PC-3 (cell line): ENCODE measurements around the gene DNAH17. TPM values are rescaled to one million over a fixed set of nuclear protein-coding genes. Genes with fewer than 3 reads are reported as not detected.

Source experiments
- ATAC-seq: fragments of 200-7000 bp; cut with Tn5 transposase; 2 replicates; pipeline ENCODE4 v1.9.1; 2020; ENCODE audit warnings: mild to moderate bottlenecking, moderate library complexity
- Bru-seq: library from RNA; stranded (reverse); fragments of 400-500 nt; gene quantifications from one replicate; lab custom pipeline; 2021; lab: Mats Ljungman, UMichigan
- BruChase-seq, 2 experiments: library from RNA; stranded (reverse); fragments of 400-500 nt; gene quantifications; one replicate each; lab custom pipeline; 2021; lab: Mats Ljungman, UMichigan
- BruUV-seq: library from RNA; stranded (reverse); fragments of 400-500 nt; replicated peaks from 2 replicates; lab custom pipeline; 2021; lab: Mats Ljungman, UMichigan
- CTCF ChIA-PET: fragments of 300-600 bp; sonication (Branson Sonifier 250); formaldehyde crosslinking; loops from one replicate; lab custom pipeline; 2022; ENCODE audit warnings: antibody characterized with exemption; lab: Charles Lee
- POLR2A ChIA-PET: fragments of 300-600 bp; sonication (Branson Sonifier 250); formaldehyde crosslinking; loops from one replicate; lab custom pipeline; 2022; ENCODE audit warnings: antibody characterized with exemption; ENCODE audit not compliant: unreplicated experiment; lab: Charles Lee
- DNase-seq: peaks from one replicate; pipeline ENCODE4 v3.0.0-alpha.2; 2015
- H2AFZ ChIP-seq: fragments of 300-600 bp; sonication (generic); 2 replicates; pipeline ENCODE4 v1.6.0; 2016; ENCODE audit warnings: antibody characterized with exemption, low read length
- H3F3A ChIP-seq: fragments of 300-600 bp; sonication (generic); one replicate; pipeline ENCODE4 v1.6.0; 2017; ENCODE audit warnings: antibody characterized with exemption, low read length, control low read depth, mild to moderate bottlenecking; ENCODE audit not compliant: unreplicated experiment
- H3K27ac ChIP-seq: fragments of 300-600 bp; sonication (generic); 2 replicates; pipeline ENCODE4 v1.5.1; 2016; ENCODE audit warnings: mild to moderate bottlenecking, low read length
- H3K27me3 ChIP-seq: fragments of 300-600 bp; sonication (generic); 2 replicates; pipeline ENCODE4 v1.6.1; 2016; ENCODE audit warnings: low read length, mixed read lengths
- H3K36me3 ChIP-seq: fragments of 300-600 bp; sonication (generic); 2 replicates; pipeline ENCODE4 v1.6.1; 2016; ENCODE audit warnings: low read depth, mixed run types, low read length, mixed read lengths
- H3K4me1 ChIP-seq: fragments of 300-600 bp; sonication (generic); 2 replicates; pipeline ENCODE4 v1.5.1; 2016; ENCODE audit warnings: low read length; ENCODE audit not compliant: insufficient read depth
- H3K4me2 ChIP-seq: fragments of 300-600 bp; sonication (generic); 2 replicates; pipeline ENCODE4 v1.6.0; 2016; ENCODE audit warnings: low read length
- H3K4me3 ChIP-seq: fragments of 300-600 bp; sonication (generic); 2 replicates; pipeline ENCODE4 v1.5.1; 2016; ENCODE audit warnings: mild to moderate bottlenecking, low read length, mixed read lengths
- H3K79me2 ChIP-seq: fragments of 300-600 bp; sonication (generic); 2 replicates; pipeline ENCODE4 v1.6.1; 2017; ENCODE audit warnings: low read length, mixed read lengths
- H3K9ac ChIP-seq: fragments of 300-600 bp; sonication (generic); 2 replicates; pipeline ENCODE4 v1.6.0; 2016; ENCODE audit warnings: mild to moderate bottlenecking, low read length
- H3K9me2 ChIP-seq: fragments of 300-600 bp; sonication (generic); replicated peaks from 2 replicates; pipeline ENCODE4 v1.6.1; 2016; ENCODE audit warnings: mixed run types, low read length, mixed read lengths
- H3K9me3 ChIP-seq: fragments of 300-600 bp; sonication (generic); 2 replicates; pipeline ENCODE4 v1.6.1; 2016; ENCODE audit warnings: low read length, mixed read lengths
- H4K20me1 ChIP-seq: fragments of 300-600 bp; sonication (generic); 2 replicates; pipeline ENCODE4 v1.6.1; 2016; ENCODE audit warnings: low read length, mixed read lengths
- CTCF ChIP-seq: fragments of 300-600 bp; sonication (generic); conservative IDR thresholded peaks from 2 replicates; pipeline ENCODE4 v1.5.1; 2017; ENCODE audit warnings: antibody characterized with exemption, low read depth, mild to moderate bottlenecking, low read length
- EZH2 ChIP-seq: fragments of 300-600 bp; sonication (generic); IDR thresholded peaks from one replicate; pipeline ENCODE4 v1.6.1; 2017; ENCODE audit warnings: antibody characterized with exemption, mild to moderate bottlenecking, low read length; ENCODE audit not compliant: unreplicated experiment
- EZH2phosphoT487 ChIP-seq: fragments of 300-600 bp; sonication (generic); IDR thresholded peaks from 2 replicates; pipeline ENCODE4 v1.6.1; 2018; ENCODE audit warnings: mild to moderate bottlenecking, antibody characterized with exemption, low read length, borderline replicate concordance
- intact Hi-C: fragments of 100-400 bp; cut with micrococcal nuclease; formaldehyde crosslinking; loops from 2 replicates; pipeline ENCODE4 v1.9.0; 2023
- long read RNA-seq: library from polyadenylated mRNA; unstranded; transcript quantifications from one replicate; pipeline ENCODE4 v2.0.0, GENCODE V29; 2021; ENCODE audit not compliant: unreplicated experiment
- total RNA-seq: library from RNA; depleted of rRNA; stranded (reverse); fragments of >200 nt; gene quantifications from 2 replicates; pipeline ENCODE4 v1.2.3, GENCODE V29; 2014; rRNA removed

The DNAH17 gene
- total RNA-seq (0.04 and 0.23 TPM in 2 replicates), Bru-seq, nascent RNA (percentile 9 among the genes with signal in this experiment), BruChase-seq, experiment 1, labeled RNA remaining after a 6-hour chase (percentile 12 among the genes with signal in this experiment), BruChase-seq, experiment 2, labeled RNA remaining after a 2-hour chase (percentile 9 among the genes with signal in this experiment)
- long read RNA-seq, partial matches to known transcripts = 0 of 7 reads
- long read RNA-seq, other reads (novel, unspliced or antisense) = 7 of 7 reads

GRCh38 chr17:78577296-78577695 is at the start of gene DNAH17:
Gene DNAH17 (minus strand): TSS chr17:78577396. CDS start chr17:78575057, 2,339 bp downstream.
- Histone ChIP-seq H3K4me3 (no peak within 1 kb of the TSS), H3K4me1 (no peaks in the 10 kb centered on the region), H3K4me2 (no peak within 1 kb of the TSS), H3K9me3 (no peaks in the 10 kb centered on the region), H3K36me3 (no peaks in the 10 kb centered on the region), H4K20me1 (no peaks in the 10 kb centered on the region), H2AFZ (no peak within 1 kb of the TSS), H3F3A (no peaks in the 10 kb centered on the region), H3K9ac (no peak within 1 kb of the TSS), H3K27ac (no peak within 1 kb of the TSS), H3K79me2 (no peaks in the 10 kb centered on the region), H3K9me2 (no peaks in the 10 kb centered on the region), H3K27me3 (no peaks in the 10 kb centered on the region)
- intact Hi-C loops = no loop called here
- BruUV-seq = no TSS peak
- no peak for TF ChIP-seq EZH2
- no peak for TF ChIP-seq CTCF
- no peak for TF ChIP-seq EZH2phosphoT487
- ChIA-PET POLR2A (no interaction called here), CTCF (no interaction called here)
- no peak for DNase-seq
- no peak for ATAC-seq

- Histone ChIP-seq H3K4me2 (no peak overlapping the region), H3K9me3 (no peaks in the 10 kb centered on the region), H3K36me3 (no peaks in the 10 kb centered on the region), H3K27me3 (peaks cover 24% of the 10 kb centered on the region), H3K27ac (no peak overlapping the region), H3F3A (no peaks in the 10 kb centered on the region), H3K9me2 (no peaks in the 10 kb centered on the region), H2AFZ (no peak overlapping the region), H3K4me3 (no peak overlapping the region), H4K20me1 (no peaks in the 10 kb centered on the region), H3K9ac (no peak overlapping the region), H3K79me2 (no peaks in the 10 kb centered on the region), H3K4me1 (no peaks in the 10 kb centered on the region)
- ChIA-PET POLR2A (no interaction called here), CTCF (no interaction called here)
- intact Hi-C loops = no loop called here
- BruUV-seq = no TSS peak
- DNase-seq (peak; percentile 16), ATAC-seq (no peak; the same call in 1 of the 2 replicates)
- TF ChIP-seq EZH2phosphoT487 (no peak), EZH2 (no peak), CTCF (no peak)
Measured at GRCh38 chr17:78624324-78625151, 47.3 kb upstream of the DNAH17 start.
